T-cell (primary cell): ENCODE measurements around the gene PIK3R2. TPM values are rescaled to one million over a fixed set of nuclear protein-coding genes. Genes with fewer than 3 reads are reported as not detected.

ENCODE experiments used
- ATAC-seq, 4 experiments: fragments of 200-7000 bp in 3 of 4; fragments of 150-1000 bp in 1 of 4; cut with Tn5 transposase; replicated peaks in 1 of 4; 1 replicate in 3 of 4; 2 replicates in 1 of 4; pipeline ENCODE4 v1.10.0; 2021; ENCODE audit warnings: moderate library complexity in 3 of 4, mild to moderate bottlenecking in 2 of 4, moderate number of reproducible peaks in 1 of 4
- CTCF ChIA-PET, 2 donors: fragments of 300-600 bp; sonication (Branson Sonifier 250); formaldehyde crosslinking; loops; one replicate each; lab custom pipeline; 2022; ENCODE audit warnings: antibody characterized with exemption in 2 of 2; lab: Charles Lee
- POLR2A ChIA-PET, 2 donors: fragments of 300-600 bp; sonication (Branson Sonifier 250); formaldehyde crosslinking; loops; one replicate each; lab custom pipeline; 2022; ENCODE audit warnings: antibody characterized with exemption in 2 of 2; lab: Charles Lee
- DNase-seq, 35 experiments: peaks; one replicate each; pipeline versions ENCODE4 v3.0.0 to v3.0.0-alpha.2; 2013 to 2023
- H3K27ac ChIP-seq: one replicate; pipeline ENCODE4 v1.5.1; 2013; ENCODE audit warnings: low read length
- H3K27me3 ChIP-seq, 2 experiments: replicated peaks in 1 of 2; 1 replicate in 1 of 2; 2 replicates in 1 of 2; pipeline versions ENCODE4 v1.6.1 to v1.7.0; 2013; ENCODE audit warnings: low read length in 1 of 2, mixed read lengths in 1 of 2; ENCODE audit not compliant: control insufficient read depth in 2 of 2, insufficient read depth in 2 of 2; ENCODE audit errors: extremely low read depth in 1 of 2
- H3K36me3 ChIP-seq, 2 donors: 1 replicate in 1 of 2; 2 replicates in 1 of 2; pipeline versions ENCODE4 v1.6.1 to v1.7.0; 2013; ENCODE audit warnings: low read length in 1 of 2; ENCODE audit not compliant: control insufficient read depth in 2 of 2, insufficient read depth in 1 of 2; ENCODE audit errors: extremely low read depth in 1 of 2
- H3K4me1 ChIP-seq, 2 experiments: 1 replicate in 1 of 2; 2 replicates in 1 of 2; pipeline versions ENCODE4 v1.6.1 to v1.7.0; 2013; ENCODE audit warnings: low read length in 2 of 2, mixed read lengths in 1 of 2; ENCODE audit not compliant: insufficient read depth in 2 of 2, control insufficient read depth in 1 of 2; ENCODE audit errors: extremely low read depth in 1 of 2
- H3K4me3 ChIP-seq, 2 donors: 1 replicate in 1 of 2; 2 replicates in 1 of 2; pipeline versions ENCODE4 v1.5.1 to v1.7.0; 2013; ENCODE audit warnings: mild to moderate bottlenecking in 2 of 2, low read length in 1 of 2, moderate library complexity in 1 of 2; ENCODE audit not compliant: control insufficient read depth in 1 of 2; ENCODE audit errors: extremely low read depth in 1 of 2
- H3K9me3 ChIP-seq: 2 replicates; pipeline ENCODE4 v1.7.0; 2013
- H3K27ac Mint-ChIP-seq, 2 donors: one replicate each; pipeline ENCODE4 v1.8.0; 2020 to 2021; ENCODE audit warnings: mild to moderate bottlenecking in 2 of 2, mixed read lengths in 2 of 2
- H3K27me3 Mint-ChIP-seq, 2 donors: one replicate each; pipeline ENCODE4 v1.8.0; 2021 to 2022; ENCODE audit warnings: mixed read lengths in 2 of 2
- H3K36me3 Mint-ChIP-seq: one replicate; pipeline ENCODE4 v1.8.0; 2021; ENCODE audit warnings: mixed read lengths
- H3K4me1 Mint-ChIP-seq, 3 donors: one replicate each; pipeline ENCODE4 v1.8.0; 2020 to 2022; ENCODE audit warnings: mixed read lengths in 3 of 3, mild to moderate bottlenecking in 1 of 3
- H3K4me3 Mint-ChIP-seq, 3 donors: one replicate each; pipeline ENCODE4 v1.8.0; 2020 to 2022; ENCODE audit warnings: mild to moderate bottlenecking in 3 of 3, mixed read lengths in 3 of 3, moderate library complexity in 3 of 3
- H3K9me3 Mint-ChIP-seq, 3 donors: one replicate each; pipeline ENCODE4 v1.8.0; 2020 to 2022; ENCODE audit warnings: mixed read lengths in 3 of 3
- WGBS: methylation state at CpG from one replicate; pipeline ENCODE4 v1.1.5; 2013; ENCODE audit warnings: missing lambda C conversion rate; ENCODE audit not compliant: insufficient coverage; 5-methylcytosine and 5-hydroxymethylcytosine counted together
- total RNA-seq, 35 experiments: library from RNA in 6 of 35; stranded (reverse) in 6 of 35; fragments of 120-200 nt in 1 of 35; gene quantifications; one replicate each; pipeline versions ENCODE4 v1.2.1 to v1.2.4 and lab custom pipeline; 2013 to 2026

PIK3R2 gene
- total RNA-seq, 5 donors from 2014 or later (not counting 1 experiment from before 2014, with no cell fraction given), result 11.8 to 25.5 (median 17.6) TPM

DNA sequence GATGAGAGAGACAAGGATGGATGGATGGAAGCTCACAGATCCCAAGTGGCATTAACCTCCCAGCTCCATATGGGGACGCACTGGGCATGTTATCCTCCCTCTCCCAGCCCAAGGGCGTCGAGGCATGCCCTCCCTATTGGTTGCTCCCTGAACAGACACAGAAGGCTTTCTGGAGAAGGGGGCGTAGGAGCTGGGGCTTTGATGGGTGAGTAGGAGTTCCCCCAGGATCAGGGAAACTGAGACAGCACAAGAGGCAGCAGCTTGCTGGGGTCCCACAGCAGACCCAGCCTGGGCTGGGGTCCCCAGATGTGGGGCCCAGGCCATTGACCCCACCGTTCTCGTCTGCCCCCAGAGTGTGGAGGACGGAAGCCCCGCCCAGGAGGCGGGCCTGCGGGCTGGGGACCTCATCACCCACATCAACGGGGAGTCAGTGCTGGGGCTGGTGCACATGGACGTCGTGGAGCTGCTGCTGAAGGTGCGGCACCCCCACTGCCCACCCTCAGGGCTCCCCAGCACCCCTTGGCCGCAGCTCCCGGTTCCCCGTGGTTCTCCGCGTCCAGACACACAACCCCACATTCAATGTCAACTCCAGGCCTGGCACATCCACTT lies 7.5 kb upstream of the PIK3R2 start:
- no peaks in the 10 kb centered on the region for H3K9me3 ChIP-seq
- H3K4me1 ChIP-seq, result peaks cover 0 to 19% of the 10 kb centered on the region in 2 experiments
- no peak overlapping the region for H3K27ac Mint-ChIP-seq
- H3K27me3 Mint-ChIP-seq, result no peaks in the 10 kb centered on the region
- no peak overlapping the region for H3K4me3 ChIP-seq
- H3K36me3 ChIP-seq, result peaks cover 27 to 67% of the 10 kb centered on the region in 2 donors
- no peak for ATAC-seq
- CTCF ChIA-PET, result interaction anchor here in 1 of 2 donors (0.5 to 0.7 kb wide), 2 partner anchors 10 to 80 kb away, joined by 3 to 6 read pairs; no protein-coding TSS in a partner anchor
- 96% methylated on average over 15 of the region's 19 CpGs for WGBS
- H3K27me3 ChIP-seq, result no peaks in the 10 kb centered on the region
- H3K9me3 Mint-ChIP-seq, result no peaks in the 10 kb centered on the region
- H3K36me3 Mint-ChIP-seq, result peaks cover 22% of the 10 kb centered on the region
- H3K4me1 Mint-ChIP-seq, result peaks cover 0 to 4% (median 0%) of the 10 kb centered on the region in 3 donors
- no peak overlapping the region for H3K4me3 Mint-ChIP-seq
- no peak overlapping the region for H3K27ac ChIP-seq
- no peak for DNase-seq
- POLR2A ChIA-PET, result no interaction called here

DNA sequence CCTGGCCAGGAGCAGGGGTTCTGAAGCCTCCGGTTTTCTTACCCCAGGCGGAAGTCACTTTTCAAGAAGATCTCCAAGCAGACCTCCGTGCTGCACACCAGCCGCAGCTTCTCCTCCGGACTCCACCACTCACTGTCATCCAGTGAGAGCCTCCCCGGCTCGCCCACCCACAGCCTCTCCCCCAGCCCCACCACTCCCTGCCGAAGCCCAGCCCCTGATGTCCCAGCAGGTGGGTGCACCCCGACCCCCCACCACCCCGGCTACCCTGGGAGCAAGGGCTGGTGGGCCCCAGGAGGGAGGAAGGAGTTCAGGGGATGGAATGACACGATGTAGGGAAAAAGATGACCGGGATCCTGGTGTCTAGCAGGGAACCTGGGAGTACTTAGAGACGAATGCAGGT lies 5.6 kb upstream of the PIK3R2 start:
- Histone ChIP-seq H3K36me3 (peaks cover 24 to 59% of the 10 kb centered on the region in 2 donors), H3K4me1 (peaks cover 0 to 38% of the 10 kb centered on the region in 2 experiments), H3K4me3 (no peak overlapping the region), H3K27me3 (no peaks in the 10 kb centered on the region), H3K27ac (no peak overlapping the region), H3K9me3 (no peaks in the 10 kb centered on the region)
- ChIA-PET POLR2A (no interaction called here), CTCF (no interaction called here)
- ATAC-seq (no peak), DNase-seq (no peak)
- H3K4me1 Mint-ChIP-seq, result peaks cover 8 to 15% (median 9%) of the 10 kb centered on the region in 3 donors
- H3K27me3 Mint-ChIP-seq, result no peaks in the 10 kb centered on the region
- H3K4me3 Mint-ChIP-seq, result no peak overlapping the region
- peaks cover 18% of the 10 kb centered on the region for H3K36me3 Mint-ChIP-seq
- peak overlapping the region in 1 of 2 donors; percentile 22 for H3K27ac Mint-ChIP-seq
- H3K9me3 Mint-ChIP-seq, result no peaks in the 10 kb centered on the region
- WGBS, result 98% methylated on average over 6 of the region's 13 CpGs

GRCh38 chr19:18149596-18149975 lies 3.4 kb upstream of the PIK3R2 start:
- Histone ChIP-seq H3K27ac (no peak overlapping the region), H3K4me3 (no peak overlapping the region), H3K9me3 (no peaks in the 10 kb centered on the region), H3K27me3 (no peaks in the 10 kb centered on the region), H3K4me1 (peaks cover 5 to 56% of the 10 kb centered on the region in 2 experiments), H3K36me3 (peaks cover 19 to 37% of the 10 kb centered on the region in 2 donors)
- Mint-ChIP-seq H3K27me3 (no peaks in the 10 kb centered on the region), H3K36me3 (peaks cover 15% of the 10 kb centered on the region), H3K27ac (no peak overlapping the region), H3K4me1 (peaks cover 20 to 25% (median 20%) of the 10 kb centered on the region in 3 donors), H3K4me3 (no peak overlapping the region), H3K9me3 (no peaks in the 10 kb centered on the region)
- POLR2A ChIA-PET, result no interaction called here
- 100% methylated on average over 7 of the region's 16 CpGs for WGBS
- DNase-seq (no peak), ATAC-seq (no peak)
- CTCF ChIA-PET, result no interaction called here

GRCh38 chr19:18150776-18151624 lies 2.0 kb upstream of the PIK3R2 start:
- CTCF ChIA-PET, result interaction anchor here (0.5 to 1.8 kb wide), 4 partner anchors 29 to 218 kb away, joined by 3 to 8 read pairs (median 4); partner anchors contain the start of gene CCDC124 (in 1 of the 2)
- WGBS, result 97% methylated on average over 16 of the region's 18 CpGs
- Histone ChIP-seq H3K4me1 (peaks cover 5 to 57% of the 10 kb centered on the region in 2 experiments), H3K4me3 (no peak overlapping the region), H3K27ac (peak overlapping the region; percentile 87), H3K9me3 (no peaks in the 10 kb centered on the region), H3K27me3 (no peaks in the 10 kb centered on the region), H3K36me3 (peaks cover 11 to 23% of the 10 kb centered on the region in 2 donors)
- peaks cover 22 to 28% (median 23%) of the 10 kb centered on the region in 3 donors for H3K4me1 Mint-ChIP-seq
- no peak for DNase-seq
- H3K4me3 Mint-ChIP-seq, result peak overlapping the region in 2 of 3 donors; percentile 86 to 91
- no peaks in the 10 kb centered on the region for H3K9me3 Mint-ChIP-seq
- H3K27me3 Mint-ChIP-seq, result no peaks in the 10 kb centered on the region
- ATAC-seq, result no peak
- H3K27ac Mint-ChIP-seq, result peak overlapping the region; percentile 98
- POLR2A ChIA-PET, result interaction anchor here (0.7 to 1.0 kb wide), 2 partner anchors 33 to 64 kb away, joined by 3 read pairs; partner anchors contain the start of gene IL12RB1 (in 1 of the 2)
- H3K36me3 Mint-ChIP-seq, result peaks cover 8% of the 10 kb centered on the region

DNA sequence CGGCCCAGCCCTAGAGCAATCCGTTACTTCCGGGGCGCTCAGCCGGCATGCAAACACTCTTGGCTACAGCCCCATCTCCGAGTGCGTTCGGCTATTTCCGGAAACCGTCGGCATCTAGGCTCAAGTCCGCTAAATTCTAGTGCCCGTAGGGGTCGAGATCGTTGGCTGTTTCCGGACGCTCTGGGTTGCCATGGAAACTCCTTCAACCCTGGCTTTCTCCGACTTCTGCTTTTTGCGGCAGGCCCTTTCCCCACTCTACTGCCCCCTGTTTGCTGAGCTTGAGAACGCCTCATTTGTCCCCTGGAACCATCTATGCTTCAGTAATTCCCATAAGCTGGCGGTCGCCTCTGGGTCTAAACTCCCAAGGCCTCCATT lies 534 bp upstream of the PIK3R2 start:
- Mint-ChIP-seq H3K27me3 (no peaks in the 10 kb centered on the region), H3K4me3 (peak overlapping the region; percentile 86 to 95 (median 91)), H3K9me3 (no peaks in the 10 kb centered on the region), H3K36me3 (no peaks in the 10 kb centered on the region), H3K27ac (peak overlapping the region; percentile 98), H3K4me1 (peaks cover 27 to 32% (median 27%) of the 10 kb centered on the region in 3 donors)
- H3K4me3 ChIP-seq, result peak overlapping the region; percentile 68 to 78
- H3K27ac ChIP-seq, result peak overlapping the region; percentile 87
- CTCF ChIA-PET, result interaction anchor here in 1 of 2 donors (0.5 to 1.8 kb wide), 8 partner anchors 9 to 1906 kb away, joined by 3 to 8 read pairs (median 3); partner anchors contain the start of genes ARRDC2, MPV17L2 and RAB3A
- H3K36me3 ChIP-seq, result peaks cover 7 to 16% of the 10 kb centered on the region in 2 donors
- H3K4me1 ChIP-seq, result peaks cover 5 to 57% of the 10 kb centered on the region in 2 experiments
- POLR2A ChIA-PET, result no interaction called here
- ATAC-seq (peak; percentile 70 to 72 (median 72)), DNase-seq (peak; percentile 93 to 100 (median 98))
- WGBS, result 0% methylated on average over 22 of the region's 22 CpGs
- H3K27me3 ChIP-seq, result no peaks in the 10 kb centered on the region
- no peaks in the 10 kb centered on the region for H3K9me3 ChIP-seq
